DND-41 (cell line): ENCODE data around the gene TMEM184A.

ENCODE experiments used
- CTCF ChIP-seq: IDR thresholded peaks from 2 replicates; pipeline ENCODE4 v1.5.1; 2012; ENCODE audit warnings: borderline replicate concordance, low read length, moderate library complexity, mild to moderate bottlenecking; ENCODE audit not compliant: poor library complexity, severe bottlenecking; ENCODE audit errors: extremely low read depth
- EZH2 ChIP-seq: IDR thresholded peaks from 3 replicates; pipeline ENCODE4 v1.6.1; 2012; ENCODE audit warnings: borderline replicate concordance, low read depth, mild to moderate bottlenecking, moderate library complexity, low read length, inconsistent platforms; ENCODE audit not compliant: severe bottlenecking

GRCh38 chr7:1509226-1509625, 46.8 kb downstream of the TMEM184A start:
- no peak for TF ChIP-seq EZH2
- no peak for TF ChIP-seq CTCF
